HG03378 (cell line): ENCODE data around the gene SNX18.
"Not testable (repeated sequence)": the region's sequence is repeated elsewhere in the genome, so short reads cannot be mapped to it uniquely, and the experiment has no call there.

Experiments
- ATAC-seq: cut with Tn5 transposase; IDR thresholded peaks from one replicate; pipeline ENCODE4 v1.9.1; 2021; ENCODE audit warnings: mild to moderate bottlenecking, moderate library complexity; ENCODE audit not compliant: unreplicated experiment

The SNX18 gene, protein sequence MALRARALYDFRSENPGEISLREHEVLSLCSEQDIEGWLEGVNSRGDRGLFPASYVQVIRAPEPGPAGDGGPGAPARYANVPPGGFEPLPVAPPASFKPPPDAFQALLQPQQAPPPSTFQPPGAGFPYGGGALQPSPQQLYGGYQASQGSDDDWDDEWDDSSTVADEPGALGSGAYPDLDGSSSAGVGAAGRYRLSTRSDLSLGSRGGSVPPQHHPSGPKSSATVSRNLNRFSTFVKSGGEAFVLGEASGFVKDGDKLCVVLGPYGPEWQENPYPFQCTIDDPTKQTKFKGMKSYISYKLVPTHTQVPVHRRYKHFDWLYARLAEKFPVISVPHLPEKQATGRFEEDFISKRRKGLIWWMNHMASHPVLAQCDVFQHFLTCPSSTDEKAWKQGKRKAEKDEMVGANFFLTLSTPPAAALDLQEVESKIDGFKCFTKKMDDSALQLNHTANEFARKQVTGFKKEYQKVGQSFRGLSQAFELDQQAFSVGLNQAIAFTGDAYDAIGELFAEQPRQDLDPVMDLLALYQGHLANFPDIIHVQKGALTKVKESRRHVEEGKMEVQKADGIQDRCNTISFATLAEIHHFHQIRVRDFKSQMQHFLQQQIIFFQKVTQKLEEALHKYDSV

DNA sequence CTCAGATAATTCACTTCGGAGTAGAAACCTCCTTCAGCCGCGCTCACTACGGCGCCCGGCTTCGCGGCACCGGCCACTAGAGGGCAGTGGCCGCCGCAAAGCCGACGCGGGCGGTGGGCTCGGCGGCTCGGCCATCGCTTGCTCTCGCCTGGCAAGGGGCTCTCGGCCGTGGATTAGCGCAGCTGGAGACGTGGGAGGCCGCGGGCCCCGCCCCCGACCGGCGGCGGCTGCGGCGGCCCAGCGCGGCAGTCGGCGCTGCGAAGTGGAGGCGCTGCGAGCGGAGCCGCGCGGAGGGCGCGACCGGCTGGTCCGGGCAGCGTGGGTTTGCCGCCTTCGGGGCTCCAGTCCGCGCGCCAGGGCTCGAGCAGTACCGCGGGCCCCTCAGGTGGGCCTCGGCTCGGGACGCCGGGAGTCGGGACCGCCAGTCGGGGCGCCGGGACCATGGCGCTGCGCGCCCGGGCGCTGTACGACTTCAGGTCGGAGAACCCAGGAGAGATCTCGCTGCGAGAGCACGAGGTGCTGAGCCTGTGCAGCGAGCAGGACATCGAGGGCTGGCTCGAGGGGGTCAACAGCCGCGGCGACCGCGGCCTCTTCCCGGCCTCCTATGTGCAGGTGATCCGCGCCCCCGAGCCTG, at the start of gene SNX18:
Gene SNX18 (plus strand): TSS at position 248 of the 634 bp plus-strand sequence. CDS start 194 bp downstream, at position 442.
- ATAC-seq: peak; percentile 81

DNA sequence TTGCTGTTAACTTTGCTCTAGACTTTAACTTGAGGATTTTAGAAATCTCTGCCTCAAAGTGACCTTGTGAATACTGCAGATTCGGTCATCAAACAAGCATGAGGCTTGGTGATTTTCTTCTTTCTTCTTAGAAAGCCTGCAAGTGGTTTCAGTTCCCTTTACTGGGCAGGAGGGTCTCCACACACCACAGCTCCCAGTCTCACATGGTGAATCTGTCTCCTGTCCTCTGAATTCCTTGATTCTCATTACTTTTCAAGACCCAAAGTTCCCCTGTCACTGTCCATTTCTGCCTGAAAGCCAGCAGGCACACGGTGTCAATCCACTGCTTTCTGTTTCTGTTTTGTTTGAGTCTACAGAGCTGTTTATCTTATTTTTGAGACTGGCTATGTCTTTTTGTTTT, 47.9 kb upstream of the SNX18 start:
- peak; percentile 88 for ATAC-seq

DNA sequence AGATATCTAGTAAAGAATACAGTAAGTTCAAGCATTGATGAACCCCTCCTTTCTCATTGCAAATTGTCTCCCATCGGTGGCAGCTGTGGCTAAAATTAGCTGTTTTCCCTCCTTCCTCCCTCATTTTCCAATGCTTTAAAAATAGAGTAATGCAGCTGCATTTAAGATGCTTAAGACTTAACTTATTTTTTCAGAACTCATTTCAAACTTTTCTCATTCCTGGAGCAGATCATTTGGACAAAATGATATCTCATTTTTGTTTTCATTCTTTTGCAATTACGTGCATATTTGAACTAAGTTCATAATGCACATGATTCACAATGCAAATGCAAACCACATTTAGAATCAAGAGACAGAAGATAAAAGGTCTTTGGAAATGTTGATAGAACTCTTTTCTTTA, 47.4 kb upstream of the SNX18 start:
- no peak for ATAC-seq

DNA sequence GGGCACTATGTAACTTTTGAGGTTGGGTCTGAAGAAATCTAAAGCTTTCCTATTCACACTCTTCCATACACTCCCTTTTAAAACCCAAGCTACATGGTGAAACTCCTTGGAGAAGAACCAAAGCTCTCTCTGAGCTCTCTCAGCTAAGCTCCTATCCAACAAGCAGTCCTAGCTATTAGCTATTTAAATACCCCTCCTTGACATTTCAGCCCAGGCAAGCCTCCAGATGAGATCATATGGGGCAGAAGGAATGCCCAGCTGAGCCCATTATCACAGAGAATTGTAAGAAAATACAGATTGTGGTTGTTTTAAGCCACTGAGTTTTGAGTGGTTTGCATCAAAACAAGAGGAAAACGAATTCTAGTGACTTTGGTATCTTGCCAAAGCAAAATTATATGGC, 46.9 kb upstream of the SNX18 start:
- ATAC-seq: no peak

DNA sequence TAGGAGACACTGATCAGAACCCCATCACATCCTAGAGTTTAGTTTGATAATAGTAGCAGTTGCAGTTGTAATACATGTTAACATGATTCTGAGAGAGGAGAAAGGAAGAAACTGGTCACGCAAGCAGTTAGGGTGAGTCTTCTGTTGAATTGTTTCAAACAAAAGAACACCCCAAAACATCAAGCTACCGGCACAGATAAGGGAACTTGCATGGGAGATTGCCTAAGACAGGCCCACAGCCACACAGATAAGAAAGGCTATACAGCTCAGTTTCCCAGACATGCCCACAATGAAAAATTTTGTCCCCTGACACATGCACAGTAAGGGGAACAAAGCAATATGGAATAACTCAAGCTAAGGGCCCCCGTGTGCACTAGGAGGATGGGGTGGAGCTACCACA, 46.2 kb upstream of the SNX18 start:
- ATAC-seq: no peak

DNA sequence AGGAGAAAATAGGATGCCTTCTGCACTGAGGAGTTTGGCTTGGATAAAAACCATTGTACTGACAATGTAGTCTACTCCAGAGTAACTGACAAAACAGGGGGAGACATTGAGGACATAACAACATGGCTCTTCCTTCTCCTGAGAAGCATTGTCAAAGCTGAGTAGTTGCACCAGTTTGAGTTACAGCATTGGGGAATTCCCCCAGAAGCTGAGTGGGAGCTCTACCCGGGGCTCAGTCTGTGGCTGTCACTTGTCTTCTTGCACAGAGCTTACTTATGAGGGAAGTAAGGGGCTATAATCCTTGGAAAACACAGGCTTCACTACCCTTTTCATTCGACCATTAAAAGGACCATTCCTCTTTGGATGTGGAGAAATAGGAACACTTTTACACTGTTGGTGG, 40.9 kb upstream of the SNX18 start:
- ATAC-seq: no peak

DNA sequence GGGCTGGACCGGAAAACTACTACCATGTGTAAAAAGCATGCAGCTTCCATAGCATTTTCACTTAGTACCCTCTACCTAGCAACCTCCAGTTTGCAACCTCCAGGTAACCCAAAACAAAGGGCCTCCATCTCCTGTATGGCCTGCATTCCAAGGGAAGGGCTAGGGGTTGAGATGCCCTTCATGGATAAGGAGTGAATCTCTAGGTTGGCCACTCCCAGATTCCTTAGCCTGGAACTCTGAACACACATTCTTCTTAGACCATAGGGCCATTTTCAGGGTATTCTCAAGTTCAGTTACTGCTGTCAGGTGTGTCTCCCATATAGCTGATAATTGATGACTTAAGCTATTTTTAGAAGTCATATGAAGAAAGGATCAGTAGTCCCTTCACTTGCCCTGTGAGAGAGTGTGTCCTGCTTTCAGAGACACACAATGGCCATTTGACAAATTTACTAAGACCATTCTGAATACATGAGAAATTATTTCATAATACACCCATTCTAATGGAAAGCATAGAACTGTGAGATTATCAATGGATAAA, 39.5 kb upstream of the SNX18 start:
- no peak for ATAC-seq

DNA sequence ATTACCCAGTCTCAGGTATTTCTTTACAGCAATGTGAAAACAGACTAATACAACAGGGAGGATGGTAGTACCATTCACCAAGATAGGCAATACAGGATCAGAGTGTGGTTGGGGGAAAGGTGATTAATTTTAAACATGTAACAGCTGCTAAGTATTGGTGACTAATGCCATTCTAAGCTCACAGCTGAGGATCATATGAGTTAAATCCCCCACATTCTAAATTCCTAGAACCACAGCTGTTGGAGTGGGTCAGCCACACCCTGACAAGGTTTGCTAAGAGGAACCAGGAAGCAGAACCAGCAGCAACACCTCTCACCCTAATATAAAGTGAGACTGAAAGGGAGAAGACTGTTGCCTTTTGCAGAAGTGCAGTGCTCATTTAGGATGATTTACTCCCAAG, 37.3 kb upstream of the SNX18 start:
- no peak for ATAC-seq

DNA sequence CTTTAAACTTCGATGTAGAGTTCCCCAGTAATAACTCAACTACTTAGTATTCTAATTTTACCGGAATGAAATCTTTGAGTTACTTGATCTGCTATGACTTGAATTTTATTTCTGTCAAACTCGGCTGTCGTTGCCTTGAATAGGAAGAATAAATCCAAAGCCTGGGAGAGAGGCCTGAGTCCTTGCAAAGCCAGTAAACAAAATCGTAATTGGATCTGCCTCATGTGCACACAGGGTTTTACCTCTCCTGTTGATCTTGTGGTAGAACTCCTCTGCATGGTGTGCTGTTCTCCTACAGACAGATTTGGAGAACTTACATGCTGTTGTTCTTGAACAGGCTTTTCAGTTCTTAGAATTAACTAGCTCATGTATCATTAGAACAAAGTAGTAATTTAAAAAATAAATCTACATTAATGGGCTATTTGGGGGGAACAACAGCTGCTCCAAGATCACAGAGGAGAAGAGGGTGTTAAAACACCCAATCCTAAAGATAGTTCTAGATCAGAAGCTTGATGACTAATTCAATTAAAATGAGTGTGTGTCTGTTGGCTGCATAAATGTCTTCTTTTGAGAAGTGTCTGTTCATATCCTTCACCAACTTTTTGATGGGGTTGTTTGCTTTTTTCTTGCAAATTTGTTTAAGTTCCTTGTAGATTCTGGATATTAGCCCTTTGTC, 33.2 kb upstream of the SNX18 start:
- no peak for ATAC-seq

DNA sequence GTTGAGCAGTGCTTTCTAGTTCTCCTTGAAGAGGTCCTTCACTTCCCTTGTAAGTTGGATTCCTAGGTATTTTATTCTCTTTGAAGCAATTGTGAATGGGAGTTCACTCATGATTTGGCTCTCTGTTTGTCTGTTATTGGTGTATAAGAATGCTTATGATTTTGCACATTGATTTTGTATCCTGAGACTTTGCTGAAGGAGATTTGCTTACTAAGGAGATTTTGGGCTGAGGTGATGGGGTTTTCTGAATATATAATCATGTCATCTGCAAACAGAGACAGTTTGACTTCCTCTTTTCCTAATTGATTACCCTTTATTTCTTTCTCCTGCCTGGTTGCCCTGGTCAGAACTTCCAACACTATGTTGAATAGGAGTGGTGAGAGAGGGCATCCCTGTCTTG, 31.9 kb upstream of the SNX18 start:
- not testable (repeated sequence) for ATAC-seq

DNA sequence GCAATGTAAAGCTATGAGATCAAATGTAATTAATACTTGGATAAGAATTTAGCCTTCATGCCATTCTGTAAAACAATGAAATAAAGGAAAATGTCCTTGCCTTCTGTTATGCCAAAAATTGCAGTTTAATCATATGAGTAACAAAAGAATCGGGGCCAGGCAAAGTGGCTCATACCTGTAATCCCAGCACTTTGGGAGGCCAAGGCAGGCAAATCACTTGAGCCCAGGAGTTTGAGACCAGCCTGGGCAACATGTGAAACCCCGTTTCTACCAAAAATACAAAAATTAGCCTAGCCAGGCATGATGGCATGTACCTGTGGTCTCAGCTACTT, 27.9 kb upstream of the SNX18 start:
- ATAC-seq: not testable (repeated sequence)

DNA sequence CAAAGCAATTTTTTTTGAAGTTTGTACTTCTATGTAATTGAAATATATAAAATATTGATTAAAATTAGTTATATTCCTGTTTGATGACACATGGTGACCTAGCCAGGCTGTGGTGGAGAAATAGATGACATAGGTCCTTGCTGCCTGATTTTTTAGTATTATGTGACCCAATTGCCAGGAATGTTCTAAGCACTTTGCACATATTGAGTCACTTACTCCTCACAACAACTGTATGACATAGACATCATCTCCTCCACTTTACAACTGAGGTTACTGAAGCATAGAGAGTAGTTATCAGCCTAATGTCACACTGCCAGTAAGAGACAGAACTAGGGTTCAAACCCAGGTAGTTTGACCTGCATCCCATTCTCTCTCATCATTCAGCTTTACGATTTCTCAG, 26.2 kb upstream of the SNX18 start:
- ATAC-seq: no peak

DNA sequence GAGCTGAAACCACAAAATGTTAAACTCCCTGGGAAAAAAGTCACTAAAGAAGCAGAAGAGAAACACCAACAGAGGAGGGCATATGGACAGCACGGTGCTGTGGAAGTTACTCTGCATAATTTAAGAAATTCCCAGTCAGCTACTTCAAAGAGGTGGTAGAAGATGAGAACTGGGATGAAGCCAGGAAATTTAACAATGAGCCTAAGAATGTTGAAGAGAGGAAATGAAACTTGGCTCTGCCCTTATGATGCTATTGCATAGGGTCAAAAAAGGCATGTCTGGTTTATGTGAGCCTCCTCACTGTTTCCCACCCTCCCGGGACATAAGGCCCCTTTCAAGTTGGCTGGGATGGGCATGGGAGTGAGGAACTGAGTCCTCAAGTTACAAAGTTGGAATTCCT, 25.4 kb upstream of the SNX18 start:
- ATAC-seq: no peak

DNA sequence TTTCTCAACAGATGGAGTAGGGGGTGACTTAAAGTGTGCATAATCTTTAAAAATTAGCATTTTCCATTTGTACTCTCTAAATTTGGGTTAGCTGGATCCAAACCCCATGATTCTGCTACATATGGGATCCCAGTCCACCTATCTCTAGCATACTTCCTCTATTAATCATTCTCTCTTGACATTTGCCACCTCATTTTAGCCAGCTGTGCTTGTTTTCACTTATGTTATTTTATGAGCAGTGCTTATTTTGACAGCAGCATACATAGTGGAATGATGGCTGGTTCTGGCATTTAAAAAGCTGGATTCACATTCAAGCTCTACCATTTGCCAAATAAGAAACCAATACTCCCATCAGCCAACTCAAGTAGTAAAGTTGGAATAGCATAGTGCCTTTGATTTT, 22.5 kb upstream of the SNX18 start:
- no peak for ATAC-seq

DNA sequence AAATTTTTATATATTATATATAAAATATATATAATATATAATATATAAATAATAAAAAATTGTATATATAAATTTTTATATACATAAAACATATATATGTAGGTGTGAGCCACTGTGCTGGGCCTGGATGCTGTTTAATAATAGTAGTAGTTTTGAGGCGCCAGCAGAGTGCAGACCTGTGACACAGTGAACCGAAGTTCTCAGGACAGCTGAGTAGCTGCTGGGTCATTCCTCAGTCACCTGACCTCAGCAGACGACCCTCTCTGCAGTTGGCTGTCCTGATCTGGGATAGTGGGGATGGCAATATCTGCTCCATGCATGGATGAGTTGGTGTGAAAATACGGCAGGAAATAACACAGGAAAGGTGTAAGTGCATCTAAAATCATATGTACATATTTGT, 3.3 kb upstream of the SNX18 start:
- no peak for ATAC-seq

DNA sequence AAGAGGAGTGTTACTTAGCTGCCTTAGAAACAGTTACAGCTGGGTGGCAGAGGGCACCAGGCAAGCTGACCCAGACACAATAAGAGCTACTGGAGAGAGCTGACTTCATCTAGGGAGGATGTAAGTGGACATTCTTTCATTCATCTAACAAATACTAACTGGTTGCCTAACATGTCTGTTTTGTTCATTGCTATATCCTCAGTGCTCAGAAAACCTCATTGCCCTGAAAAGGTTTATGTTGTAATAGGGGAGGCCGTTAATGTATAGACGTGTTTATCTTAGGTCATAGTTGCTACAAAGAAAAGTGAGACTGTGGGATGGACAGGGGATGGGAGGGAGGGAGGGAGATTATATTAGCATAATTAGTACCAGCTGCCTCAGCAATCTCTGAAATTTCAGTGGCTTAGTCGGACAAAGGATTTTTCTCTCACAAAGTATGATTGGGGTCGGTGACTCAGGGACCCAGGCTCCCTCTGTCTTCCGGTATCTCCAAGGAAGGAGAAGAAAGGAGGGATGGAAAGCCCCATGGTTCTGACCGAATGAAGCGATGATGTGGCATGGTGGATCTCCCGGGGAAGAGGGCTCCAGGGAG, 2.6 kb upstream of the SNX18 start:
- no peak for ATAC-seq

DNA sequence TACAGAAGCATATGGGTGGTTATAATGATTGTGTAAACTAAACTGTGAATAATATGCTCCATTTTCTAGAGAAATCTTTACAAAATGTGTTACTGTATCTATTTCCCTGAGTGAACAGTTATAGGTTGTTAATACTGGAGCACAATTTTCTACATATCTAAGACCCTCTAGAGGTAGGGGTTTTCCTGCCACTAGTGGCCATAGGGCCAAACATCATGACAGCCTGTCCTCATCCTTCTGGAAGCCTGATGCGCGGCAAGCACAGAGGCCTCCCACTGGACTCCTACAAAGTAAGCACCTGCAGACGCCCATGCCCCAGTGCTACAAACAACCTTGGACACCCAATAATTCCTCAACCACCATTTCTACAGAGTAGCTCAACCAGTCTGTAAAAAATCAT, 1.9 kb upstream of the SNX18 start:
- no peak for ATAC-seq

DNA sequence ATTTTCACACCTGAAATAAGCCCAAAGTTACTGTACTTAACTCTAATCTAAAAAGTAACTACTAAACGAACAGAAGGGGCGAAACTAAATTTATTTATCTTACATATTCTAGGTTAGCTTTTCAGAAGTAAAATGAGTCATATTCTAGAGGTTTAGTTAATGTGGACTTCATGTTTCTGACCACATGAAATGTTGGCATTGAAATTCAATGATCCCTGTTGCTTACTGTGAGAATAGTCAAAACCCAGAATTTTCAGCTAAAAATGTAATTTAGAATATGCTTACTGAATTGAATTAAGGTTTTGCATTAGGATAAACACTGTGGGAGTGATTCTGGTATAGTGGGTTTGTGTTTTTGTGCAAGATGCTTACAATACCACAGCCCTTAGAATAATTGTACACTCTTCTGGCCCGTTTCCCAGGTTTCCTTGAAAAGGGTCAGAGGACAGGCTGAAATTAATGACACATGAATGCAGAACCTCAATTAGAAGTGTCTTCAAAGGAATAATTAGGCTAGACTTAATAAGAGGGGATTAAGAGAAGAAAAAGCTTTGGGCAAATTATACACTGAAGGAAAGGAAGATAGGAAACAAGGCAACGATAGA, 1.4 kb upstream of the SNX18 start:
- ATAC-seq: no peak

DNA sequence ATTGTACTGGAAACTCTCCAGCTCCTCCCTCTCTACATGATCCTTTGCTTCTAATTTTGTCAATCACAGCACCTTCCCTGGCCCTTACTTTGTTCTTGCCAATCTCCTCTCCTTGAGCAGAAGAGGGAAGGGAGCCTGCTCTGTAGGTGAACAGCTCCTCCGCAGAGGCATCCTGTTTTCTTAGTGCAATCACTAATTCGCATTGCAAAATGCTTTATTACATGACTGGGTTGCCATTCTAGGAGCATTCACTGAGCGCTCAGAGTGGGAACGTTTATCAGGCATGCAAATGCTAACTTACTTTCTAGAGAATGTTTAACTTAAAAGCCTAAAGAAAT, 416 bp upstream of the SNX18 start:
- peak; percentile 18 for ATAC-seq

DNA sequence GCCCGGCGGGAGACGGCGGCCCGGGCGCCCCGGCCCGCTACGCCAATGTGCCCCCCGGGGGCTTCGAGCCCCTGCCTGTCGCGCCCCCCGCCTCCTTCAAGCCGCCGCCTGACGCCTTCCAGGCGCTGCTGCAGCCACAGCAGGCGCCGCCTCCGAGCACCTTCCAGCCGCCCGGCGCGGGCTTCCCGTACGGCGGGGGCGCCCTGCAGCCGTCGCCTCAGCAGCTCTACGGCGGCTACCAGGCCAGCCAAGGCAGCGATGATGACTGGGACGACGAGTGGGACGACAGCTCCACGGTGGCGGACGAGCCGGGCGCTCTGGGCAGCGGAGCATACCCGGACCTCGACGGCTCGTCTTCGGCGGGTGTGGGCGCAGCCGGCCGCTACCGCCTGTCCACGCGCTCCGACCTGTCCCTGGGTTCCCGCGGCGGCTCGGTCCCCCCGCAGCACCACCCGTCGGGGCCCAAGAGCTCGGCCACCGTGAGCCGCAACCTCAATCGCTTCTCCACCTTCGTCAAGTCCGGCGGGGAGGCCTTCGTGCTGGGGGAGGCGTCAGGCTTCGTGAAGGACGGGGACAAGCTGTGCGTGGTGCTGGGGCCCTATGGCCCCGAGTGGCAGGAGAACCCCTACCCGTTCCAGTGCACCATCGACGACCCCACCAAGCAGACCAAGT, 723 bp downstream of the SNX18 start:
- peak; percentile 19 for ATAC-seq
